ENCODE measurements around the gene CLASP2.

The CLASP2 gene

DNA sequence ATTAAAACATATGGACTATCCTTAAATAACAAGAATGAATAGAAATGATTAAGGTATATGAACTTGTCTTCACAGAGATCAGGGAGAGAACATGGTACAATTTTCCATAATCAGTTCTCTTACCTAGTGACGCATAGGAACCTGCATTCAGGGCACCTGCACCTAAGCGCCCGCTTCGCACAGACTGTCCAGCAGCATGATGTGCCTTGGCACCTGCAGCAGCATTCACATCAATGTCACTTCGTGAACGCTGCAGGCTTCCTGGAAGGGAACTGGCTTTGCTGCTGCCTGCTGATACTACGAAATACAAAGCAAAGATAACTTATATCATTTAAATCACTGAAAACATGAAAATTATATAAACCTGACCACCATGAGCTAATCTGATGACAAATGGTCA is 115.2 kb downstream of the CLASP2 start:
- no CpG with 5 or more reads among the region's 7 CpGs for WGBS (ENCODE audit: extremely low coverage, insufficient coverage, insufficient read length)
- Histone ChIP-seq H3K4ac (ENCODE audit: low read depth, low read length) (no peak overlapping the region), H2BK120ac (ENCODE audit: insufficient read depth, low read length, poor library complexity) (no peak overlapping the region), H3K4me1 (ENCODE audit: control insufficient read depth in 1 of 2, insufficient read depth in 2 of 2, low read length in 2 of 2) (no peaks in the 10 kb centered on the region), H2AFZ (ENCODE audit: insufficient read depth, low read length, poor library complexity) (no peak overlapping the region), H2AK5ac (ENCODE audit: low read length) (no peak overlapping the region), H4K8ac (ENCODE audit: low read depth, low read length) (no peak overlapping the region), H3K27me3 (ENCODE audit: insufficient read depth, low read length) (no peaks in the 10 kb centered on the region), H3K23ac (ENCODE audit: low read length) (peak overlapping the region; percentile 98), H3K79me1 (ENCODE audit: low read length) (no peaks in the 10 kb centered on the region), H3K18ac (ENCODE audit: low read length) (no peak overlapping the region), H4K12ac (ENCODE audit: low read depth, low read length) (no peak overlapping the region), H2BK5ac (ENCODE audit: low read depth, low read length, poor library complexity) (no peak overlapping the region), H3K79me2 (ENCODE audit: control insufficient read depth, insufficient read depth, low read length, poor library complexity) (no peaks in the 10 kb centered on the region), H4K91ac (ENCODE audit: low read depth, low read length) (no peak overlapping the region), H3K4me3 (ENCODE audit: low read depth, low read length) (no peak overlapping the region), H3K4me2 (ENCODE audit: low read length) (no peak overlapping the region), H2BK12ac (ENCODE audit: low read length) (no peak overlapping the region), H3K9ac (ENCODE audit: low read length) (no peak overlapping the region), H3K36me3 (ENCODE audit: control insufficient read depth in 1 of 2, insufficient read depth in 2 of 2, low read length in 2 of 2) (peaks cover 5 to 6% of the 10 kb centered on the region in 2 experiments), H3K27ac (ENCODE audit: low read depth, low read length) (no peak overlapping the region), H3K14ac (ENCODE audit: low read length) (no peak overlapping the region), H3K9me3 (ENCODE audit: insufficient read depth, low read depth, low read length) (no peaks in the 10 kb centered on the region)
- DNase-seq, result no peak

GRCh38 chr3:33597257-33597689 is 120.8 kb downstream of the CLASP2 start:
- no peak overlapping the region for H4K91ac ChIP-seq (ENCODE audit: low read depth, low read length)
- no peak overlapping the region for H4K12ac ChIP-seq (ENCODE audit: low read depth, low read length)
- H3K79me1 ChIP-seq (ENCODE audit: low read length), result no peaks in the 10 kb centered on the region
- H3K27ac ChIP-seq (ENCODE audit: low read depth, low read length), result no peak overlapping the region
- H3K14ac ChIP-seq (ENCODE audit: low read length), result no peak overlapping the region
- H3K9ac ChIP-seq (ENCODE audit: low read length), result no peak overlapping the region
- no peaks in the 10 kb centered on the region for H3K79me2 ChIP-seq (ENCODE audit: control insufficient read depth, insufficient read depth, low read length, poor library complexity)
- H3K4me1 ChIP-seq (ENCODE audit: control insufficient read depth in 1 of 2, insufficient read depth in 2 of 2, low read length in 2 of 2), result no peaks in the 10 kb centered on the region
- H3K36me3 ChIP-seq (ENCODE audit: control insufficient read depth in 1 of 2, insufficient read depth in 2 of 2, low read length in 2 of 2), result peaks cover 5 to 6% of the 10 kb centered on the region in 2 experiments
- H3K4ac ChIP-seq (ENCODE audit: low read depth, low read length), result no peak overlapping the region
- H4K8ac ChIP-seq (ENCODE audit: low read depth, low read length), result no peak overlapping the region
- H3K4me2 ChIP-seq (ENCODE audit: low read length), result no peak overlapping the region
- WGBS (ENCODE audit: extremely low coverage, insufficient coverage, insufficient read length), result no CpG with 5 or more reads among the region's 2 CpGs
- H3K23ac ChIP-seq (ENCODE audit: low read length), result no peak overlapping the region
- H3K9me3 ChIP-seq (ENCODE audit: insufficient read depth, low read depth, low read length), result no peaks in the 10 kb centered on the region
- no peak for DNase-seq
- H3K27me3 ChIP-seq (ENCODE audit: insufficient read depth, low read length), result no peaks in the 10 kb centered on the region
- no peak overlapping the region for H3K4me3 ChIP-seq (ENCODE audit: low read depth, low read length)
- H2AFZ ChIP-seq (ENCODE audit: insufficient read depth, low read length, poor library complexity), result no peak overlapping the region
- H2BK5ac ChIP-seq (ENCODE audit: low read depth, low read length, poor library complexity), result no peak overlapping the region
- H2AK5ac ChIP-seq (ENCODE audit: low read length), result no peak overlapping the region
- H2BK120ac ChIP-seq (ENCODE audit: insufficient read depth, low read length, poor library complexity), result no peak overlapping the region
- no peak overlapping the region for H2BK12ac ChIP-seq (ENCODE audit: low read length)
- H3K18ac ChIP-seq (ENCODE audit: low read length), result no peak overlapping the region

DNA sequence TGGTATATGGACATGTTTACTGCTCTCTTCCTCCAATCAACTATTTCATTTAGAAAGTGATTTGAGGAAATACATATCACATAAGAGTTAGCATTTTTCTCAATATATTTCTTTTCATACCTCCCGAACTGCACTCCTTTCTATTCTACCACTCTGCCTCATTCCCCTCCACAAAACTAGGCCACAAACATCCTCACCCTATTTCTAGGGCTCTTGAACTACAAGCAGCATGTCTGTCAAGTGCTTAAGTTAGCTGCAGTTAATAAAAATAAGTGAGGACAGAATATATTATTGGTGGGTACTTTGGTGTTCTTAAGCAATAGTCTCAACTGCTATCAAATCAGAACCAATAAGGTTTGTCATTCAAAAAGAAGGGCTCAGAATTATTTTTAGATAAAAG is 125.1 kb downstream of the CLASP2 start:
- Histone ChIP-seq H4K91ac (ENCODE audit: low read depth, low read length) (no peak overlapping the region), H2BK5ac (ENCODE audit: low read depth, low read length, poor library complexity) (no peak overlapping the region), H3K27me3 (ENCODE audit: insufficient read depth, low read length) (no peaks in the 10 kb centered on the region), H4K12ac (ENCODE audit: low read depth, low read length) (no peak overlapping the region), H3K18ac (ENCODE audit: low read length) (no peak overlapping the region), H3K4ac (ENCODE audit: low read depth, low read length) (no peak overlapping the region), H3K4me3 (ENCODE audit: low read depth, low read length) (no peak overlapping the region), H2BK12ac (ENCODE audit: low read length) (no peak overlapping the region), H3K14ac (ENCODE audit: low read length) (no peak overlapping the region), H3K79me1 (ENCODE audit: low read length) (no peaks in the 10 kb centered on the region), H3K9me3 (ENCODE audit: insufficient read depth, low read depth, low read length) (no peaks in the 10 kb centered on the region), H3K27ac (ENCODE audit: low read depth, low read length) (no peak overlapping the region), H2BK120ac (ENCODE audit: insufficient read depth, low read length, poor library complexity) (no peak overlapping the region), H3K9ac (ENCODE audit: low read length) (no peak overlapping the region), H3K4me2 (ENCODE audit: low read length) (no peak overlapping the region), H3K4me1 (ENCODE audit: control insufficient read depth in 1 of 2, insufficient read depth in 2 of 2, low read length in 2 of 2) (no peaks in the 10 kb centered on the region), H3K79me2 (ENCODE audit: control insufficient read depth, insufficient read depth, low read length, poor library complexity) (no peaks in the 10 kb centered on the region), H3K36me3 (ENCODE audit: control insufficient read depth in 1 of 2, insufficient read depth in 2 of 2, low read length in 2 of 2) (peaks cover 3 to 5% of the 10 kb centered on the region in 2 experiments), H4K8ac (ENCODE audit: low read depth, low read length) (no peak overlapping the region), H2AFZ (ENCODE audit: insufficient read depth, low read length, poor library complexity) (no peak overlapping the region), H2AK5ac (ENCODE audit: low read length) (no peak overlapping the region), H3K23ac (ENCODE audit: low read length) (no peak overlapping the region)
- no peak for DNase-seq
- 100% methylated on average over 1 of the region's 1 CpG for WGBS (ENCODE audit: extremely low coverage, insufficient coverage, insufficient read length)

DNA sequence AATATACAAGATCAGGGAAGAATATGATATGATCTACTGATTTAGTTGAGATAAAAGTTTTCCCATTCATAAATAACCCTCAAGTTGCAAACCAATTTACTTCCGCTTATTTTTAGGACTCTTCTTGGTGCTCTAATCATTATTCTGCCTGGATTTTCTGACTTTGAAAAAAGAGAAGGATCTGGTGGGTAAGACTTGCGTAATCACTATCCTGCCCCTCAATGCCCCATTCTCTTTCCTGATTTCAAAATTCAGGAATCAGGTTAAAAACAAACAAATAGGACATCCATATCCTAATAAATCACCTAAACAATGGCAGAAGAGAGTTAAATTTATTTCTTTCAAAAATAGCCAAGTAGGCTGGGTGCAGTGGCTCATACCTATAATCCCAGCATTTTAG is 127.5 kb downstream of the CLASP2 start:
- WGBS (ENCODE audit: extremely low coverage, insufficient coverage, insufficient read length), result no CpG with 5 or more reads among the region's 2 CpGs

More for the DNA sequence above, 127.5 kb downstream of the CLASP2 start:
- H3K4ac ChIP-seq (ENCODE audit: low read depth, low read length), result no peak overlapping the region
- no peaks in the 10 kb centered on the region for H3K79me2 ChIP-seq (ENCODE audit: control insufficient read depth, insufficient read depth, low read length, poor library complexity)
- no peak overlapping the region for H3K9ac ChIP-seq (ENCODE audit: low read length)
- no peak for DNase-seq
- no peak overlapping the region for H4K12ac ChIP-seq (ENCODE audit: low read depth, low read length)
- no peak overlapping the region for H3K14ac ChIP-seq (ENCODE audit: low read length)
- no peak overlapping the region for H2BK120ac ChIP-seq (ENCODE audit: insufficient read depth, low read length, poor library complexity)
- no peaks in the 10 kb centered on the region for H3K79me1 ChIP-seq (ENCODE audit: low read length)
- no peak overlapping the region for H2AFZ ChIP-seq (ENCODE audit: insufficient read depth, low read length, poor library complexity)
- no peak overlapping the region for H3K4me2 ChIP-seq (ENCODE audit: low read length)
- H4K8ac ChIP-seq (ENCODE audit: low read depth, low read length), result no peak overlapping the region
- peaks cover 1 to 5% of the 10 kb centered on the region in 2 experiments for H3K36me3 ChIP-seq (ENCODE audit: control insufficient read depth in 1 of 2, insufficient read depth in 2 of 2, low read length in 2 of 2)
- H2BK5ac ChIP-seq (ENCODE audit: low read depth, low read length, poor library complexity), result no peak overlapping the region
- H4K91ac ChIP-seq (ENCODE audit: low read depth, low read length), result no peak overlapping the region
- H3K4me1 ChIP-seq (ENCODE audit: control insufficient read depth in 1 of 2, insufficient read depth in 2 of 2, low read length in 2 of 2), result no peaks in the 10 kb centered on the region
- no peaks in the 10 kb centered on the region for H3K27me3 ChIP-seq (ENCODE audit: insufficient read depth, low read length)
- no peak overlapping the region for H3K4me3 ChIP-seq (ENCODE audit: low read depth, low read length)
- H3K23ac ChIP-seq (ENCODE audit: low read length), result no peak overlapping the region
- no peak overlapping the region for H2BK12ac ChIP-seq (ENCODE audit: low read length)
- no peak overlapping the region for H3K18ac ChIP-seq (ENCODE audit: low read length)
- no peaks in the 10 kb centered on the region for H3K9me3 ChIP-seq (ENCODE audit: insufficient read depth, low read depth, low read length)
- no peak overlapping the region for H2AK5ac ChIP-seq (ENCODE audit: low read length)
- H3K27ac ChIP-seq (ENCODE audit: low read depth, low read length), result no peak overlapping the region

All from trophoblast cell (in vitro differentiated cells and primary cell).